WTC11 (cell line): ENCODE data around the gene PLCB3. TPM values are rescaled to one million over a fixed set of nuclear protein-coding genes. Genes with fewer than 3 reads are reported as not detected.
A peak's percentile ranks its signal among the peaks of the same experiment; 100 is the strongest.

Source experiments
- ATAC-seq: fragments of 200-7000 bp; cut with Tn5 transposase; 2 replicates; pipeline ENCODE4 v1.10.0; 2021; ENCODE audit warnings: mild to moderate bottlenecking, moderate library complexity
- CTCF ChIA-PET: fragments of 300-600 bp; sonication (Branson Sonifier 250); formaldehyde crosslinking; loops from one replicate; lab custom pipeline; 2021; ENCODE audit warnings: antibody characterized with exemption; lab: Charles Lee
- POLR2A ChIA-PET: fragments of 350-600 bp; sonication (Branson Sonifier 250); formaldehyde crosslinking; loops from one replicate; lab custom pipeline; 2021; ENCODE audit warnings: antibody characterized with exemption; lab: Charles Lee
- DNase-seq: peaks from one replicate; pipeline ENCODE4 v3.0.0; 2021; ENCODE audit warnings: low spot score
- H3K27ac Mint-ChIP-seq: 2 replicates; pipeline ENCODE4 v1.8.0; 2021; ENCODE audit warnings: mixed read lengths
- H3K27me3 Mint-ChIP-seq: 2 replicates; pipeline ENCODE4 v1.8.0; 2021; ENCODE audit warnings: low read depth, mild to moderate bottlenecking, moderate library complexity, mixed read lengths
- H3K36me3 Mint-ChIP-seq: 2 replicates; pipeline ENCODE4 v1.8.0; 2021; ENCODE audit warnings: mixed read lengths
- H3K4me1 Mint-ChIP-seq: 2 replicates; pipeline ENCODE4 v1.8.0; 2022; ENCODE audit warnings: mixed read lengths
- H3K4me3 Mint-ChIP-seq: 2 replicates; pipeline ENCODE4 v1.8.0; 2021; ENCODE audit warnings: mild to moderate bottlenecking, moderate library complexity, mixed read lengths
- H3K9me3 Mint-ChIP-seq: 2 replicates; pipeline ENCODE4 v1.8.0; 2021; ENCODE audit warnings: mixed read lengths
- ATF2 ChIP-seq: sonication (generic); formaldehyde crosslinking; IDR thresholded peaks from 2 replicates; pipeline ENCODE4 v1.8.1; 2022; ENCODE audit warnings: low read depth, missing genetic modification reagents, borderline replicate concordance
- ATF6 ChIP-seq: sonication (generic); formaldehyde crosslinking; IDR thresholded peaks from 2 replicates; pipeline ENCODE4 v1.8.1; 2023; ENCODE audit warnings: mild to moderate bottlenecking, missing genetic modification reagents
- CDX4 ChIP-seq: fragments of 250-450 bp; sonication (Bioruptor Pico); IDR thresholded peaks from 2 replicates; pipeline ENCODE4 v1.9.0; 2021; ENCODE audit warnings: moderate library complexity, mild to moderate bottlenecking, inconsistent platforms, borderline replicate concordance
- CREB1 ChIP-seq: sonication (generic); formaldehyde crosslinking; IDR thresholded peaks from 2 replicates; pipeline ENCODE4 v1.8.0; 2023; ENCODE audit warnings: mild to moderate bottlenecking, missing genetic modification reagents
- CREM ChIP-seq: sonication (generic); formaldehyde crosslinking; IDR thresholded peaks from 2 replicates; pipeline ENCODE4 v1.8.1; 2022; ENCODE audit warnings: mild to moderate bottlenecking, missing genetic modification reagents, moderate library complexity
- E2F5 ChIP-seq: sonication (generic); formaldehyde crosslinking; IDR thresholded peaks from 2 replicates; pipeline ENCODE4 v1.8.1; 2022; ENCODE audit warnings: mild to moderate bottlenecking, moderate library complexity, missing genetic modification reagents
- FOXJ3 ChIP-seq: sonication (generic); formaldehyde crosslinking; IDR thresholded peaks from 2 replicates; pipeline ENCODE4 v1.9.0; 2021; ENCODE audit warnings: missing genetic modification reagents, mild to moderate bottlenecking, borderline replicate concordance
- FOXK1 ChIP-seq: sonication (generic); formaldehyde crosslinking; IDR thresholded peaks from 2 replicates; pipeline ENCODE4 v1.8.0; 2022; ENCODE audit warnings: mild to moderate bottlenecking, moderate library complexity, missing genetic modification reagents
- FOXP1 ChIP-seq: sonication (generic); formaldehyde crosslinking; IDR thresholded peaks from 2 replicates; pipeline ENCODE4 v1.8.0; 2022; ENCODE audit warnings: missing genetic modification reagents, mild to moderate bottlenecking, moderate library complexity, borderline replicate concordance
- FOXP4 ChIP-seq: sonication (generic); formaldehyde crosslinking; IDR thresholded peaks from 2 replicates; pipeline ENCODE4 v1.8.0; 2022; ENCODE audit warnings: mild to moderate bottlenecking, missing genetic modification reagents
- IRF2 ChIP-seq: sonication (generic); formaldehyde crosslinking; IDR thresholded peaks from 2 replicates; pipeline ENCODE4 v1.8.0; 2022; ENCODE audit warnings: low read depth, missing genetic modification reagents, borderline replicate concordance
- JAZF1 ChIP-seq: fragments of 250-450 bp; sonication (Bioruptor Pico); IDR thresholded peaks from 2 replicates; pipeline ENCODE4 v1.9.0; 2021; ENCODE audit warnings: moderate library complexity, mild to moderate bottlenecking, inconsistent platforms
- MAX ChIP-seq: sonication (generic); formaldehyde crosslinking; IDR thresholded peaks from 2 replicates; pipeline ENCODE4 v1.8.0; 2022; ENCODE audit warnings: mild to moderate bottlenecking, missing genetic modification reagents
- MXD4 ChIP-seq: fragments of 250-450 bp; sonication (Bioruptor Pico); IDR thresholded peaks from 2 replicates; pipeline ENCODE4 v1.8.0; 2021; ENCODE audit warnings: mild to moderate bottlenecking, moderate library complexity, borderline replicate concordance
- RELA ChIP-seq: sonication (generic); formaldehyde crosslinking; IDR thresholded peaks from 2 replicates; pipeline ENCODE4 v1.8.1; 2022; ENCODE audit warnings: missing genetic modification reagents, mild to moderate bottlenecking, borderline replicate concordance
- SMAD4 ChIP-seq: sonication (generic); formaldehyde crosslinking; IDR thresholded peaks from 2 replicates; pipeline ENCODE4 v1.8.0; 2022; ENCODE audit warnings: mild to moderate bottlenecking, missing genetic modification reagents
- USF1 ChIP-seq: sonication (generic); formaldehyde crosslinking; IDR thresholded peaks from 2 replicates; pipeline ENCODE4 v1.8.0; 2022; ENCODE audit warnings: mild to moderate bottlenecking, missing genetic modification reagents
- ZNF232 ChIP-seq: sonication (generic); formaldehyde crosslinking; IDR thresholded peaks from 2 replicates; pipeline ENCODE4 v1.8.0; 2022; ENCODE audit warnings: mild to moderate bottlenecking, missing genetic modification reagents
- ZNF263 ChIP-seq: sonication (generic); formaldehyde crosslinking; IDR thresholded peaks from 2 replicates; pipeline ENCODE4 v1.8.1; 2022; ENCODE audit warnings: low read depth, mild to moderate bottlenecking, moderate library complexity, missing genetic modification reagents
- total RNA-seq: library from RNA; stranded (reverse); gene quantifications from 3 replicates; pipeline ENCODE4 v1.2.3, GENCODE V29; 2021

Gene PLCB3
- total RNA-seq, 1 experiment from 2014 or later = 97.4 TPM

GRCh38 chr11:64253043-64253442 lies 1.7 kb downstream of the PLCB3 start:
- peaks cover 38% of the 10 kb centered on the region for H3K4me1 Mint-ChIP-seq
- H3K9me3 Mint-ChIP-seq = no peaks in the 10 kb centered on the region
- peak overlapping the region; percentile 47 for H3K4me3 Mint-ChIP-seq
- TF ChIP-seq USF1 = no peak
- no peak for TF ChIP-seq CREM
- no peak for TF ChIP-seq FOXP4 (CRISPR knock-in tag)
- no peak for TF ChIP-seq JAZF1 (CRISPR knock-in tag)
- TF ChIP-seq RELA (CRISPR knock-in tag) = no peak
- no peak for TF ChIP-seq MAX
- TF ChIP-seq FOXP1 = no peak
- TF ChIP-seq CREB1 (CRISPR knock-in tag) = no peak
- TF ChIP-seq ZNF232 = no peak
- TF ChIP-seq FOXK1 = no peak
- TF ChIP-seq ZNF263 (CRISPR knock-in tag) = no peak
- no peak for TF ChIP-seq ATF2 (CRISPR knock-in tag)
- TF ChIP-seq ATF6 (CRISPR knock-in tag) = no peak
- ChIA-PET POLR2A (no interaction called here), CTCF (interaction anchor here (1.9 to 5.3 kb wide), 4 partner anchors 11 to 253 kb away, joined by 4 to 65 read pairs (median 46); partner anchors contain the start of genes ESRRA, FERMT3 and FKBP2)
- ATAC-seq (no peak), DNase-seq (no peak)
- peaks cover 8% of the 10 kb centered on the region for H3K36me3 Mint-ChIP-seq
- H3K27ac Mint-ChIP-seq = peak overlapping the region; percentile 76
- no peaks in the 10 kb centered on the region for H3K27me3 Mint-ChIP-seq

- Mint-ChIP-seq H3K27me3 (no peaks in the 10 kb centered on the region), H3K27ac (peak overlapping the region; percentile 76), H3K36me3 (peaks cover 8% of the 10 kb centered on the region), H3K9me3 (no peaks in the 10 kb centered on the region), H3K4me3 (peak overlapping the region; percentile 47), H3K4me1 (peaks cover 34% of the 10 kb centered on the region)
- DNase-seq (no peak), ATAC-seq (no peak)
- CTCF ChIA-PET = interaction anchor here (1.0 to 1.4 kb wide), 2 partner anchors 47 to 52 kb away, joined by 3 to 4 read pairs; partner anchors contain the start of gene ESRRA
- TF ChIP-seq SMAD4 (CRISPR knock-in tag) (no peak), IRF2 (CRISPR knock-in tag) (no peak), ZNF263 (CRISPR knock-in tag) (no peak), FOXJ3 (CRISPR knock-in tag) (no peak), MXD4 (CRISPR knock-in tag) (no peak), E2F5 (no peak), FOXK1 (no peak), CDX4 (CRISPR knock-in tag) (no peak)
- POLR2A ChIA-PET = no interaction called here
Measured at GRCh38 chr11:64253481-64253880, 2.2 kb downstream of the PLCB3 start.
